Endothelial cell of hepatic sinusoid (primary cell): Measurements from ENCODE around the gene FLYWCH1.

Source experiments
- in situ Hi-C: cut with HindIII; loops from 2 replicates; pipeline ENCODE4 v1.10.0; 2017; ENCODE audit warnings: low sequenced_read_pairs

Gene FLYWCH1

GRCh38 chr16:2911638-2912329 lies at the start of gene FLYWCH1:
FLYWCH1 (plus strand) TSS chr16:2911931; CDS start chr16:2929686, 17,755 bp downstream.
- in situ Hi-C loops: no loop called here

- in situ Hi-C loops: loop anchor here (5.0 kb wide), 1 partner anchor 93 kb away; no protein-coding TSS in a partner anchor
These were observed 46.1 kb upstream of the FLYWCH1 start for GRCh38 chr16:2865651-2866050.

GRCh38 chr16:2866431-2866830 lies 45.3 kb upstream of the FLYWCH1 start:
- in situ Hi-C loops: loop anchor here (5.0 kb wide), 1 partner anchor 94 kb away; no protein-coding TSS in a partner anchor

- in situ Hi-C loops: loop anchor here (5.0 kb wide), 1 partner anchor 95 kb away; no protein-coding TSS in a partner anchor
These were observed 44.1 kb upstream of the FLYWCH1 start for GRCh38 chr16:2867661-2867986.

GRCh38 chr16:2867987-2868789 lies 43.5 kb upstream of the FLYWCH1 start:
- in situ Hi-C loops: loop anchor here (5.0 kb wide), 1 partner anchor 96 kb away; no protein-coding TSS in a partner anchor

- in situ Hi-C loops: no loop called here
These were observed 39.8 kb upstream of the FLYWCH1 start for GRCh38 chr16:2871926-2872325.

GRCh38 chr16:2874032-2874911 lies 37.5 kb upstream of the FLYWCH1 start:
- in situ Hi-C loops: no loop called here

- in situ Hi-C loops: no loop called here
These were observed 36.8 kb upstream of the FLYWCH1 start for GRCh38 chr16:2874912-2875362.

GRCh38 chr16:2879854-2880508 lies 31.8 kb upstream of the FLYWCH1 start:
- in situ Hi-C loops: no loop called here

GRCh38 chr16:2881783-2882649 lies 29.7 kb upstream of the FLYWCH1 start:
- in situ Hi-C loops: no loop called here

GRCh38 chr16:2882650-2883457 lies 28.9 kb upstream of the FLYWCH1 start, which contains the start of gene FLYWCH2:
FLYWCH2 (plus strand) TSS chr16:2883215; CDS start chr16:2896450, 13,235 bp downstream.
- in situ Hi-C loops: no loop called here

- in situ Hi-C loops: no loop called here
These were observed 28.2 kb upstream of the FLYWCH1 start for GRCh38 chr16:2883458-2883908.

GRCh38 chr16:2884041-2884451 lies 27.7 kb upstream of the FLYWCH1 start:
- in situ Hi-C loops: no loop called here

- in situ Hi-C loops: no loop called here
These were observed 17.5 kb upstream of the FLYWCH1 start for GRCh38 chr16:2894231-2894630.

GRCh38 chr16:2895813-2896212 lies 15.9 kb upstream of the FLYWCH1 start:
- in situ Hi-C loops: no loop called here

- in situ Hi-C loops: no loop called here
These were observed 15.2 kb upstream of the FLYWCH1 start for GRCh38 chr16:2896480-2897010.

- in situ Hi-C loops: no loop called here
These were observed 14.6 kb upstream of the FLYWCH1 start for GRCh38 chr16:2897110-2897509.
